ENCODE results near the gene CACNA1E. TPM values are rescaled to one million over a fixed set of nuclear protein-coding genes. Genes with fewer than 3 reads are reported as not detected.

Gene CACNA1E
- total RNA-seq, 1 donor from 2014 or later = 0.06 TPM

GRCh38 chr1:181595234-181595633, 111.9 kb downstream of the CACNA1E start:
- intact Hi-C loops (cut with DNase I) = no loop called here
- no peaks in the 10 kb centered on the region for H3K9me3 ChIP-seq
- H3K27ac ChIP-seq = no peak overlapping the region
- H3K4me1 ChIP-seq = no peaks in the 10 kb centered on the region
- DNase-seq = no peak
- no peak for TF ChIP-seq CTCF (IDR thresholded peaks at IDR 0.05)
- H3K27me3 ChIP-seq = peaks cover 12% of the 10 kb centered on the region
- ATAC-seq = no peak
- no peaks in the 10 kb centered on the region for H3K36me3 ChIP-seq
- no peak overlapping the region for H3K4me3 ChIP-seq

- ATAC-seq (no peak), DNase-seq (no peak)
- intact Hi-C loops (cut with DNase I) = no loop called here
- Histone ChIP-seq H3K36me3 (no peaks in the 10 kb centered on the region), H3K4me1 (no peaks in the 10 kb centered on the region), H3K9me3 (no peaks in the 10 kb centered on the region), H3K27ac (no peak overlapping the region), H3K4me3 (no peak overlapping the region), H3K27me3 (no peaks in the 10 kb centered on the region)
- TF ChIP-seq CTCF (IDR thresholded peaks at IDR 0.05) = no peak
Observed at GRCh38 chr1:181601186-181601950, 118.1 kb downstream of the CACNA1E start.

- Histone ChIP-seq H3K4me3 (no peak overlapping the region), H3K27ac (no peak overlapping the region), H3K4me1 (no peaks in the 10 kb centered on the region), H3K27me3 (no peaks in the 10 kb centered on the region), H3K9me3 (no peaks in the 10 kb centered on the region), H3K36me3 (no peaks in the 10 kb centered on the region)
- ATAC-seq (no peak), DNase-seq (no peak)
- no peak for TF ChIP-seq CTCF (IDR thresholded peaks at IDR 0.05)
- intact Hi-C loops (cut with DNase I) = no loop called here
Observed at GRCh38 chr1:181603735-181604410, 120.6 kb downstream of the CACNA1E start.

- no peaks in the 10 kb centered on the region for H3K36me3 ChIP-seq
- no peak for DNase-seq
- TF ChIP-seq CTCF (IDR thresholded peaks at IDR 0.05) = no peak
- intact Hi-C loops (cut with DNase I) = no loop called here
- H3K9me3 ChIP-seq = no peaks in the 10 kb centered on the region
- ATAC-seq = peak; percentile 73
- no peaks in the 10 kb centered on the region for H3K27me3 ChIP-seq
- H3K4me3 ChIP-seq = no peak overlapping the region
- H3K27ac ChIP-seq = no peak overlapping the region
- H3K4me1 ChIP-seq = no peaks in the 10 kb centered on the region
Observed at GRCh38 chr1:181604482-181605249, 121.3 kb downstream of the CACNA1E start.

DNA sequence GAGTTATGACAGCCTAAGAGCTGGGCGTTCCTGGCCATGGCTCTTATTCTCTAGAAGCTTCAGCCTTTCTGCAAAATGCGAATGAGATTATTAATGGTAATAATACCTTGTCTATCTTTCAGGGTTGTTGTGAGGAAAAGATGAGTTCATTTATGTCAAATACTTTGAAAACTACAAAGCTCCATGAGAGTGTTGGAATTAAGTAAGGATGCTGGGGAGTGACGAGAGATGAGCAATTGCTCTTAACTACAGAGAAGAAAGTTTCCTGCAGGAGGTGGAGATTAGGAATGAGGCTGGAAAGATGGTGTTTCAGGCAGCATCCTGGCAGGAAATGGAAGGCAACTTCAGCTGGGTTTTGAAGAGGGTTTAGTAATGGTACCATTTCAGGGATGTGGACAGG, 124.2 kb downstream of the CACNA1E start:
- no peak overlapping the region for H3K4me3 ChIP-seq
- H3K9me3 ChIP-seq = no peaks in the 10 kb centered on the region
- no peaks in the 10 kb centered on the region for H3K36me3 ChIP-seq
- H3K27ac ChIP-seq = no peak overlapping the region
- no peaks in the 10 kb centered on the region for H3K27me3 ChIP-seq
- no peak for ATAC-seq
- H3K4me1 ChIP-seq = no peaks in the 10 kb centered on the region
- DNase-seq = no peak
- intact Hi-C loops (cut with DNase I) = no loop called here
- TF ChIP-seq CTCF (IDR thresholded peaks at IDR 0.05) = no peak
